G401.6 (cell line): ENCODE data around the gene GRPEL2.
A peak's percentile ranks its signal among the peaks of the same experiment; 100 is the strongest.

Source experiments
- FAIRE-seq: peaks from 2 replicates; lab custom pipeline; 2012; peaks lifted over from hg19 to GRCh38; lab: Jason Lieb, UNC

Gene GRPEL2

GRCh38 chr5:149345147-149345891 lies at the start of gene GRPEL2:
Gene GRPEL2, plus strand, starts transcription at chr5:149345499. Its CDS starts 41 bp downstream, at chr5:149345540.
- peak; percentile 93 for FAIRE-seq

DNA sequence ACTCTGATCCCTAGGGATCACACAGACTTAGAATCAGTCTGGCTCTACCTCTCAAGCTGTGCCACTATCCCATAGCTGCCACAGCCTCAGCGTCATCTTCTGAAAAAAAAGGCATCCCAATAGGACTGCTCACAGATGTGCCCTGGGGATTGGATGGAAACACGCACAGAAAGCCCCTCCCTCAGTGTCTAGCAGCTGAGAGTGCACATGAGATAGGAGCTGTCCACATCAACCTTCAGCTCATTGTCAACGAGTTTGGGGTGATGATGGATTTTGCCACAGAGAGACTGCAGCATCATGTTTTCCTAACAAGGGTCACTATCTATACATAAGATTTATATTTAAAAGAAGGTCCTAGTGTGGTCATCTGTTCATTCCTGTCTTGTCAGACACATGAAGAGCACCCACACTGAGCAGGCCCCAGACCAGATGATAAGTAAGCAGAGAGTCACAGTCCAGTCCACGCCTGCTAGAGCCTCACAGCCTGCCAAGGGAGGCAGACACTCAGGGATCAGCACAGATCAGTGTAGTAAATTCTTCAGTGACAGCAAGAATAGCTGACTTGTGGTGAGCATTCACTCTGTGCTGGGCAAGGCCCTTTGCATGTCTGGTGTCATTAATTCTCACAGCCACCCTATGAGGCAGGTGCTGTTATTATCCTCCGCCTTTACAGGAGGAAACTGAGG lies 47.8 kb upstream of the GRPEL2 start:
- FAIRE-seq: no peak

GRCh38 chr5:149298163-149298562 lies 47.1 kb upstream of the GRPEL2 start:
- no peak for FAIRE-seq

DNA sequence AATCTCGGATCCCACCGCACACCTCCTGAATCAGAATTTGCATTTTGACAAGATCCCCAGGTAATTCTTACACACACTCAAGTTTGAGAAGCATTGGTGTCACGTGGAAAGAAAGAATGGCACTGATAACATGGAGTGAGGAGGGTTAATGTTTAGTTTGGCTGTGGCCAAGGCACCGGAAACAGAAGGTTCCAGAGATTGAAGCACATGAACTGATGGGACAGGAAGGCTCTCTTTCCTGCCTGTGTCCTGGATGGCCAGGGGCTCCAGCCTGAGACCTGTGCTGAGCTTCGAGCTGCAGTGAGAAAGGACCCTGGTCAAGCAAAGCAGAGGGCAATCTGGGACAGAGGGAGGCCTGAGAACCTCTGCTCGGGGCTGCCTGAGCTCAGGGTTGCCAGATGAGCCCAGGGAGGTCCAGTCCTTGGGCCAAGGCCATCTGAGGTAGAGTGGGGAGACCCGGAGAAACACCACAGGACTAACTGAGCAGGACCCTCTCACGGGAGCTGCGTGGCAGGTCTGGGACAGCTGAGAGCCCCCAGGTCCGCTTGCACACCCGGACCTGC lies 46.4 kb upstream of the GRPEL2 start:
- FAIRE-seq: no peak

DNA sequence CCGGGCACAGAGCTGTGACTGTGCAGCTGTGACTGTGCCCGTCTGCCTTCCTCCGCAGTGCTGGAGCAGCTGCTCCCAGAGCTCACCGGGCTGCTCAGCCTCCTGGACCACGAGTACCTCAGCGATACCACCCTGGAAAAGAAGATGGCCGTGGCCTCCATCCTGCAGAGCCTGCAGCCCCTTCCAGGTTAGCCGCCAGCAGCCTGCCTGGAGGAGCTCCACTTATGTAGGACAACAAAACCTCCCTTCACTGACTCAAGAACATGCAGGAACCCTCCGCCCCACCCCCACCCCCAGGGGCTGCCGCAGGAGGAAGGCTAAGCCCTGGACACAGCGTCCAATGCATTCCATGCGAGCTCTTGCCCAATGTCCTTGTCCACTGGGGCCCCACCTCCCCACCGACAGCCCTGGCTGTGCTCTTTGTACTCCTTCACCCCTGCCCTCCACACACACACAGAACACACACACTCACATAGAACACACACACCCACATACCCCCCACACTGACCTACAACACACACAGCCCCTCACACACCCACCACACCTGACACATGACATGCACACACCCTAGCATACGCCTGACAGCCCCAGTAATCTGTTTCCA lies 45.7 kb upstream of the GRPEL2 start:
- no peak for FAIRE-seq

DNA sequence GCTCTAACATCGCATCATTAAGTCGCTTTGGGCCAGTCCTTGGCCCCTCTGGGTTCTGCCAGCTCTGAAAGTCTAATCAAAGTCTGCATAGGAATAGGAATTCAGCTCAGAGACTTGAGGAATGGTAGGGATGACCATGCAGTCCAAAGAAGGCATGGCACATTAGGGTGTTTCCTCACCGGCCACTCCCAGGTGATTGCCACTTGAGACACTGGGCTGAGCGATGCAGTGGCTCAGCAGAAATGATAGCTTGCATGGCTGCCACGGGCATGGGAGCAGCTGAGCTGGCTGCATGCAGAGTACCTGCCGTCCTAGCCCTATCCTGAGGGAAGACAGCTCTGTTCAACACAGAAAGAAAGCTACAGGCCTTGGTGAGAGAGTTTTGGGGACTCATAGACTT lies 44.9 kb upstream of the GRPEL2 start:
- no peak for FAIRE-seq

- FAIRE-seq: no peak
Measured at GRCh38 chr5:149301049-149301743, 44.1 kb upstream of the GRPEL2 start.

GRCh38 chr5:149301744-149302380 lies 43.4 kb upstream of the GRPEL2 start:
- no peak for FAIRE-seq

DNA sequence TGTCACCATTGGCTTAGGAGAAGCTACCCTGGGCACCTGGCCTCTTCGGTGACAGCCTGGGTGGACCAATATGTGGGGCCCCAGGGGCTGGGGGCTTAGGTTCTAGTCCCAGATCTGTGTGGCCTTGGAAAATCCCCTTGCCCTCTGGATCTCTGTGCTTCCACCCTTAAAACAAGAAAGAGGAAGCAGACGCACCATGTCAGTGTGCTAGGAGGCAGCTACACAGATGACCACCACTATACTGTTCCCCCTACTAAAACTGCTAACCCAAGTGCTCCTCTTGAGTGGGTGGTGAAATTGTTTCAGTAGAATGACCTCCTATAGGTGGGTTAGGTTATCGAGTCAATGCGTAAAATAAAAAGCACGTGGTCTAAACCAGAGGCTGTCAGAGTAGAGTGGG lies 42.7 kb upstream of the GRPEL2 start:
- no peak for FAIRE-seq

DNA sequence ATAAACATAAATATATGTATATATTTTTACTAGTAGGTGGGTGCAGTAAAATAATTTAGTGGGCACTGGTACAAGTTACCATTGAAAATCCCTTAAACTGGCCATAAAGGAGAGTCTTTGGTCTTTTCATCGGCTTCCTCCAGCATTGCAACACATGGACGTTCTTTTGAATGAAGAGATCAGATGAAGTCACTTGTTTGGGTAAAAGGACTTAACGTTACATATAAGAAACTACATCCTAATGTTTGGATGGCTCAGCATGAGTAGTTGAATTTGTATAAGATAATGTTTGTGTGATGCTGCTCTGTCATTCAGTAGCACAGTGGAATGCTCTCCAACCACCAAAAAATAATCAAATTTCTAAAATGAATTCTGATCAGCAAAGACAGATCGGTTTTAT lies 42.1 kb upstream of the GRPEL2 start:
- FAIRE-seq: no peak

- FAIRE-seq: no peak
Measured at GRCh38 chr5:149304195-149305078, 40.9 kb upstream of the GRPEL2 start.

GRCh38 chr5:149309354-149309753 lies 35.9 kb upstream of the GRPEL2 start:
- FAIRE-seq: no peak

DNA sequence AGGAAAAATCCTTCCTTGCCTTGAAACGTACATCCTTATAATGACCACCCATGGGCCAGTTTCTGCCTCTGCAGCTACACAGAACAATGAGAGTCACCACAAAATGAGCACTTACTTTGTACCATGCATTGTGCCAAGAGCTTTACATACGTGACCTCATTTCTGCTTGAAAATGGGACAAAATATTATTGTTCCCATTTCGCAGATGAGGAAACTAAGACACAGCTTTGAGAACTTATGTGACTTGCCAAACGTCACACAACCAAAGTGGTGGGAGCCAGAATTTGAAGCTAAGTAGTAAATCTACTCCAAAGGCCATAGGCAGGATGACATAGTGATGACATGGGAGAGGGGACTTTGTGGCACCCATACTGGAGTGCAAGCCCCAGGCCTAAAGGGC lies 34.8 kb upstream of the GRPEL2 start:
- FAIRE-seq: no peak

DNA sequence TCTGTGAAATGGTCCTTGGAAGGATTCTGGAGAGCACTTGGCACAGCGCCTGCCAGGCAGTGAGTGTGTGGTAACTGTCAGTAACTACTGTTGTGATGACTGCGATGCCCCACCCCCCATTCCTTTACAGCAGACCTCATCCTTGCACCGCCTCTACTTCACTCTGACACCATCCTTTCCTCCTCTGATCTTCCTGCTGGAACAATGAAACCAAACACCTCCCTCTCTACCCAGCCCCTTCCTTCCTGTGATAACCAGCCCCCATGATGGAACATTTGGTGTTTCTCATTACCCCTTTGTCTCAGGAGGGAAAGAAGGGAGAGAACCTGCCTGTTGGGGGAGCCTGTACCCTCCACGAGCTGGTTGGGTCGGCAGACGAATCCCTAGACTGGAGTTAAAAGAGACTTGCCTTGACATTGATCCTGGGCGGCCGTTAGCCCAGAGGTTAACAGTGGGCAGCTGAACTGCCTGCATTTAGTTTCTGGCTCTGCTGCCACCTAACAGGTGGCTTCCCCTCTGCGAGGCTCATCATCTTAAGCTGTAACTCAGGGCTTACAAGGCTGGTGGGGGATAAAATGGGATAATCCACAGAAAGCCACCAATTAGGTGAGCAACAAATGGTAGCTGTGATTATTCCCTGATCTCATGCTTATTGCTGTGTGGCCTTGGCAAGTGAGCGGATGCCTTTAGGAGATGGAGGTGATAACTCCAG lies 34.2 kb upstream of the GRPEL2 start:
- no peak for FAIRE-seq

GRCh38 chr5:149313151-149313841 lies 32.0 kb upstream of the GRPEL2 start:
- FAIRE-seq: no peak

DNA sequence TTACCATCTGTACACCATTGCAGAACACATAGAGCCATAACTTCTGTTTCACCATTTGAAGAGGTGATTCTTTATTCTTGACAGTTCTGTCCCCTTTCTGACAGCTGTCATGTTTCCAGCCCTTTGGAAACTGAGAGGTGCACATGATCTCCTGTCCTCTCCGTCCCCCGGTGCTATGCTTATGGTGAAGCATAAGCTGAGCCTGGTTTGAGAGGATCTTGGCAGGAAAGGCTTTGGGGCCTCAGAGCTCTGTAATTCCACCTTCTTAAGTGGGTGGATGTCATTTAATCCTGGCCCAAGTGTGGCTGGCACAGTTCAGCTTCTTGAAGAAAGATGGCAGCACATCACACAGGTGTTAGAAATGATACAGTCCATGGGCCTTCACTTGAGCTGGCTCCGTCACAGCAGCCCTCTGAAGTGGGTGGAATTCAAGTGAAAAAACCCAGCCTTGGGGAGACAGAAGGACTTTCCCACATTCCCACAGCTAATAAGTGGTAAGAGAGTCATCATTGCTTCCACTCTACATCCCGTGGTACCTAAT lies 30.7 kb upstream of the GRPEL2 start:
- FAIRE-seq: no peak

- FAIRE-seq: no peak
Measured at GRCh38 chr5:149315753-149316152, 29.5 kb upstream of the GRPEL2 start.

DNA sequence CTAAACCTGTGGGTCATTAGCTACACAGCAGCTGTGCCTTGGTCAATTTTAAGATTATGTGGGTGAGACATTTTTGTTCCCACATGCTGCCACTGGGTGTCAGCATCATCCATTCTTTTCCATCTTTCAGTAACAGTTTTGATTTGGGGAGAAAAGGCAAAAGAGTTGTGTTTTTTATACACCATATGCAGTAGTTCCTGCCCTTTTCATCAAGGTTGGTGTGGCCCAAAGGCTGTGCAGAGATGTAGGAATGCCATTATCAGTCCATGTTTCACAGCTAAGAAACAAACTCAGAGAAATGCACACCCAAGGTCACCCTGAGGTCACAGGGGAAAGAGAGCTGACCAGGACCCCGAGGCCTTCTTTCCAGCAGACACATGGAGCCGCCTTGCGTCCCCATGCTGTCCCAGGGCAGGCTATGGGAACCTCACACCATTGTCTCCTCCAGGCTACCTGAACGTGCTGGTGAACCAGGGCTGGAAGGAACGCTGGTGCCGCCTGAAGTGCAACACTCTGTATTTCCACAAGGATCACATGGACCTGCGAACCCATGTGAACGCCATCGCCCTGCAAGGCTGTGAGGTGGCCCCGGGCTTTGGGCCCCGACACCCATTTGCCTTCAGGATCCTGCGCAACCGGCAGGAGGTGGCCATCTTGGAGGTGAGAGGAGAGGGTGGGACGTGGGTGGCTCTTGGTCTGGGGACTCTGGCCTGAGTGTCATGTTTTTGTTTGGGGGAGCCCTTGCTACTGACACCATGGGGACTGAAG lies 27.8 kb upstream of the GRPEL2 start:
- peak; percentile 94 for FAIRE-seq

DNA sequence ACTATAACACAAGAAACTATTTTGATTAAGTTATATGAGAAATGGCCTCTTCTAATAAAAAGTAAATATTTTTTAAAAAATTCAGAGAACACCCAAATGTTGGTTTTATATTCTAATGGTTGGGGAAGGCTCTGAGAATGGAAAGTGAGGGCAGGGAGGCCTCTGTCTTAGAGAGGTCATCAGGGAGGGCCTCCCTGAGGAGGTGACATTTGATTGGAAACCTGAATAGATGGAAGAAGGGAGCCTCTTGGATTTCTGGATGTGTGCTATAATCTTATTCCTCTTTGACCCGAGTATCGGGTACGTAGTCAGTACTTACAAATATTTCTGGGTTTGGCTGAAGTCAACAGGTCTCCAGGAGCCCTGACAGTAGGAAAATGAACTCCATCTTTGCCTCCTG lies 26.1 kb upstream of the GRPEL2 start:
- no peak for FAIRE-seq
